ENCODE results near the gene RNF186. TPM values are rescaled to one million over a fixed set of nuclear protein-coding genes. Genes with fewer than 3 reads are reported as not detected.

The RNF186 gene
- polyA plus RNA-seq, 1 of the 3 experiments (the other 2 are of a cell fraction): not detected

- DNase-seq: no peak
- POLR2A ChIA-PET: interaction anchor here (0.6 kb wide), 1 partner anchor 12 kb away, joined by 3 read pairs; no protein-coding TSS in a partner anchor
These were observed 45.3 kb upstream of the RNF186 start for GRCh38 chr1:19860418-19860817.

GRCh38 chr1:19859876-19860275, 44.8 kb upstream of the RNF186 start:
- no peaks in the 10 kb centered on the region for H3K9me2 ChIP-seq
- H3K4me3 ChIP-seq (ENCODE audit: low read depth in 2 of 2, low read length in 1 of 2): no peak overlapping the region
- H3K4me2 ChIP-seq: no peak overlapping the region
- WGBS (ENCODE audit: low lambda C conversion rate): 49% methylated on average over 2 of the region's 2 CpGs
- CTCF ChIA-PET: interaction anchor here (0.8 kb wide), 1 partner anchor 293 kb away, joined by 3 read pairs; no protein-coding TSS in a partner anchor
- H3K9me3 ChIP-seq: no peaks in the 10 kb centered on the region
- no peak overlapping the region for H3K27ac ChIP-seq (ENCODE audit: low read depth in 2 of 2, low read length in 1 of 2)
- no peaks in the 10 kb centered on the region; a peak in 2 of 4 replicates for H3K4me1 ChIP-seq (ENCODE audit: control insufficient read depth in 1 of 2, insufficient read depth in 2 of 2, low read depth in 1 of 2, low read length in 1 of 2)
- POLR2A ChIA-PET: no interaction called here
- DNase-seq: no peak
- H3K79me2 ChIP-seq (ENCODE audit: insufficient read depth): no peaks in the 10 kb centered on the region
- H3F3A ChIP-seq (replicated peaks; ENCODE audit: insufficient read depth): no peaks in the 10 kb centered on the region
- H3K27me3 ChIP-seq (ENCODE audit: insufficient read depth): no peaks in the 10 kb centered on the region
- H2AFZ ChIP-seq (ENCODE audit: low read depth): no peak overlapping the region
- no peaks in the 10 kb centered on the region for H3K36me3 ChIP-seq (replicated peaks in 1 of 2; ENCODE audit: control insufficient read depth in 1 of 2, insufficient read depth in 2 of 2, low read length in 1 of 2)
- no peaks in the 10 kb centered on the region for H4K20me1 ChIP-seq (ENCODE audit: insufficient read depth)
- TF ChIP-seq SMC3 (IDR thresholded peaks at IDR 0.05; ENCODE audit: low read depth, low read length): no peak
- TF ChIP-seq RXRA (IDR thresholded peaks at IDR 0.05; ENCODE audit: borderline replicate concordance, low read depth): no peak
- no peak for TF ChIP-seq EP300 (IDR thresholded peaks at IDR 0.05; ENCODE audit: borderline replicate concordance in 1 of 2, low read depth in 1 of 2, low read length in 1 of 2)
- TF ChIP-seq FOSL2 (IDR thresholded peaks at IDR 0.05; ENCODE audit: borderline replicate concordance, low read depth): no peak
- no peak for TF ChIP-seq GATA2 (CRISPR knock-in tag; IDR thresholded peaks at IDR 0.05)
- TF ChIP-seq, protein P1, sequence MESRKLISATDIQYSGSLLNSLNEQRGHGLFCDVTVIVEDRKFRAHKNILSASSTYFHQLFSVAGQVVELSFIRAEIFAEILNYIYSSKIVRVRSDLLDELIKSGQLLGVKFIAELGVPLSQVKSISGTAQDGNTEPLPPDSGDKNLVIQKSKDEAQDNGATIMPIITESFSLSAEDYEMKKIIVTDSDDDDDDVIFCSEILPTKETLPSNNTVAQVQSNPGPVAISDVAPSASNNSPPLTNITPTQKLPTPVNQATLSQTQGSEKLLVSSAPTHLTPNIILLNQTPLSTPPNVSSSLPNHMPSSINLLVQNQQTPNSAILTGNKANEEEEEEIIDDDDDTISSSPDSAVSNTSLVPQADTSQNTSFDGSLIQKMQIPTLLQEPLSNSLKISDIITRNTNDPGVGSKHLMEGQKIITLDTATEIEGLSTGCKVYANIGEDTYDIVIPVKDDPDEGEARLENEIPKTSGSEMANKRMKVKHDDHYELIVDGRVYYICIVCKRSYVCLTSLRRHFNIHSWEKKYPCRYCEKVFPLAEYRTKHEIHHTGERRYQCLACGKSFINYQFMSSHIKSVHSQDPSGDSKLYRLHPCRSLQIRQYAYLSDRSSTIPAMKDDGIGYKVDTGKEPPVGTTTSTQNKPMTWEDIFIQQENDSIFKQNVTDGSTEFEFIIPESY (IDR thresholded peaks at IDR 0.05; ENCODE audit: borderline replicate concordance, low read depth): no peak
- no peak for TF ChIP-seq USF2 (IDR thresholded peaks at IDR 0.05; ENCODE audit: borderline replicate concordance, low read depth, low read length)
- no peak for TF ChIP-seq CHD2 (IDR thresholded peaks at IDR 0.05; ENCODE audit: low read length, partially characterized antibody)
- TF ChIP-seq MXI1 (IDR thresholded peaks at IDR 0.05; ENCODE audit: low read depth, low read length): no peak
- no peak for TF ChIP-seq RCOR1 (IDR thresholded peaks at IDR 0.05; ENCODE audit: low read length)
- no peak overlapping the region for H3K9ac ChIP-seq

More at GRCh38 chr1:19860418-19860817, 45.3 kb upstream of the RNF186 start:
- CTCF ChIA-PET: interaction anchor here (0.8 kb wide), 1 partner anchor 292 kb away, joined by 3 read pairs; no protein-coding TSS in a partner anchor
- H2AFZ ChIP-seq (ENCODE audit: low read depth): no peak overlapping the region
- H3K4me2 ChIP-seq: no peak overlapping the region
- H3F3A ChIP-seq (replicated peaks; ENCODE audit: insufficient read depth): no peaks in the 10 kb centered on the region
- no peak overlapping the region for H3K4me3 ChIP-seq (ENCODE audit: low read depth in 2 of 2, low read length in 1 of 2)
- H3K9me3 ChIP-seq: no peaks in the 10 kb centered on the region
- H4K20me1 ChIP-seq (ENCODE audit: insufficient read depth): no peaks in the 10 kb centered on the region
- WGBS (ENCODE audit: low lambda C conversion rate): 32% methylated on average over 2 of the region's 2 CpGs
- H3K9ac ChIP-seq: no peak overlapping the region
- no peaks in the 10 kb centered on the region for H3K36me3 ChIP-seq (replicated peaks in 1 of 2; ENCODE audit: control insufficient read depth in 1 of 2, insufficient read depth in 2 of 2, low read length in 1 of 2)
- H3K79me2 ChIP-seq (ENCODE audit: insufficient read depth): no peaks in the 10 kb centered on the region
- no peak overlapping the region for H3K27ac ChIP-seq (ENCODE audit: low read depth in 2 of 2, low read length in 1 of 2)
- no peaks in the 10 kb centered on the region for H3K9me2 ChIP-seq
- no peaks in the 10 kb centered on the region; a peak in 2 of 4 replicates for H3K4me1 ChIP-seq (ENCODE audit: control insufficient read depth in 1 of 2, insufficient read depth in 2 of 2, low read depth in 1 of 2, low read length in 1 of 2)
- H3K27me3 ChIP-seq (ENCODE audit: insufficient read depth): no peaks in the 10 kb centered on the region
- TF ChIP-seq POLR2AphosphoS5 (IDR thresholded peaks at IDR 0.05; ENCODE audit: low read depth, low read length): no peak
- TF ChIP-seq, protein P2, sequence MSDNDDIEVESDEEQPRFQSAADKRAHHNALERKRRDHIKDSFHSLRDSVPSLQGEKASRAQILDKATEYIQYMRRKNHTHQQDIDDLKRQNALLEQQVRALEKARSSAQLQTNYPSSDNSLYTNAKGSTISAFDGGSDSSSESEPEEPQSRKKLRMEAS (IDR thresholded peaks at IDR 0.05; ENCODE audit: low read depth): no peak
- TF ChIP-seq RXRA (IDR thresholded peaks at IDR 0.05; ENCODE audit: borderline replicate concordance, low read depth): no peak
- no peak for TF ChIP-seq RCOR1 (IDR thresholded peaks at IDR 0.05; ENCODE audit: low read length)
- no peak for TF ChIP-seq PBX3 (IDR thresholded peaks at IDR 0.05)
- no peak for TF ChIP-seq CHD2 (IDR thresholded peaks at IDR 0.05; ENCODE audit: low read length, partially characterized antibody)
- no peak for TF ChIP-seq YY1 (IDR thresholded peaks at IDR 0.05; ENCODE audit: low read depth)
- TF ChIP-seq EZH2phosphoT487 (IDR thresholded peaks at IDR 0.05; ENCODE audit: borderline replicate concordance, low read depth): no peak
- TF ChIP-seq SIN3A (IDR thresholded peaks at IDR 0.05; ENCODE audit: borderline replicate concordance, low read depth, low read length): no peak
- no peak for TF ChIP-seq USF1 (IDR thresholded peaks at IDR 0.05; ENCODE audit: borderline replicate concordance, low read depth)
- no peak for TF ChIP-seq FOXM1 (IDR thresholded peaks at IDR 0.05; ENCODE audit: low read depth)
- no peak for TF ChIP-seq FOXJ3 (CRISPR knock-in tag; IDR thresholded peaks at IDR 0.05)
- no peak for TF ChIP-seq ELF1 (IDR thresholded peaks at IDR 0.05)
- no peak for TF ChIP-seq TCF12 (IDR thresholded peaks at IDR 0.05)
- TF ChIP-seq GABPA (IDR thresholded peaks at IDR 0.05; ENCODE audit: low read depth): no peak
- TF ChIP-seq MEF2A (IDR thresholded peaks at IDR 0.05; ENCODE audit: borderline replicate concordance, low read depth): no peak
- TF ChIP-seq GATA2 (CRISPR knock-in tag; IDR thresholded peaks at IDR 0.05): no peak
- TF ChIP-seq FOSL2 (IDR thresholded peaks at IDR 0.05; ENCODE audit: borderline replicate concordance, low read depth): no peak

Measured in SK-N-SH (cell line).